HG03469 (cell line): Measurements from ENCODE around the gene SDHB.
A peak's percentile ranks its signal among the peaks of the same experiment; 100 is the strongest.

Experiments used
- ATAC-seq: cut with Tn5 transposase; IDR thresholded peaks from one replicate; pipeline ENCODE4 v1.9.1; 2021; ENCODE audit warnings: mild to moderate bottlenecking, moderate library complexity, moderate number of reproducible peaks; ENCODE audit not compliant: unreplicated experiment

SDHB gene

DNA sequence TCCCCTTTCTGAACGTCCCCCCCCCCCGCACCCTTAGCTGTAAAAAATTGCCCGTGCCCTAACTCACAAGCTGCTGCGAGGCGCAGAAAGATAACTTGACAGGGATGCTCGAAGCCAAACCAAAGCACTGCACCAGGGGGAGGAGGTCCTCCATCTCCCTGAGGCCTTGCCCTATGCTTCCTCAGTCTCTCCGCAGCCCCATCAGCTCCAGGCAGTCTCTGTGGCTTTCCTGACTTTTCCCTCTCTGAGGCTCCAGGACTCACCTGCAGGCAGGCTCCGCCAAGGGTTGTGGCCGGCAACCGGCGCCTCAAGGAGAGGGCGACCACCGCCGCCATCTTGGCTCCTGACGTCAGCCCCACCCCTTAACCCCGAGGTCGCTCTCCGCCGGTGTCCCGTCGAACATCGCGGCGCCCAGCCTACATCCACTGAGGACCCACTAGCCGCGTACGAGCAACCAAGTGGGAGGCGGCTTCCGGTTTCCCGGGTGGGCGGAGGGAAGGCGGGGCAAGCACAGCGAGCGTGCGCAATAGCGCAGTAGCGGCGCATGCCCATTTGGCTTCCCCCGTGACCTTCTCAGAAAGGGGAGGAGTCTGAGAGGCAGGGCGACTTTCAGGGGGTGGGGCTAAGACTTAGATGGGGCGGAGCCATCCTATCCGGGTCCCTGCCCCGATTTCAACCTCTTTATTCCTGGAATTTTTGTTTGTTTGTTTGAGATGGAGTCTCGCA, at the start of gene SDHB:
Gene SDHB, minus strand, starts transcription at position 348 of the 726 bp plus-strand sequence. Its CDS starts 13 bp downstream, at position 335.
- ATAC-seq = peak; percentile 81

DNA sequence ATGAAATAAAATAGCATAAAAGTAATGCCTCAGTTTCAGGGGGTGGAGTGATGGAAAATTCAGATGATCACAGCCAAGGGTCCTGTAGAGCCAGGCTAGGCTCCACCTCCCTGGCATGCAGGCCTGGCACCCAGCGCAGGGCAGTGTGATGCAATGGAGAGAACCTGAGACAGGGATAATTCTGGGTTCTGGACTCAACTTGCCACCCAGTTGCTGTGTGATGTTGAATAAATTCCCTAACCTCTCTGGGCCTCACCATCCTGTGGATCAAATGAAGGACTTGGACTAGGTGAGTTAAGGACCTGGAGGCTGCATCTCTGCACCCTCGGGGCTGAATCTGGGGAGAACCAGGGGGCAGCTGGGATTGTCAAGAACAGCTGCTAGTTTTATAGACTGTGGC, 48.4 kb upstream of the SDHB start:
- ATAC-seq = no peak

GRCh38 chr1:17101261-17101660, 47.4 kb upstream of the SDHB start:
- ATAC-seq = no peak

GRCh38 chr1:17099616-17100340, 45.9 kb upstream of the SDHB start:
- no peak for ATAC-seq

DNA sequence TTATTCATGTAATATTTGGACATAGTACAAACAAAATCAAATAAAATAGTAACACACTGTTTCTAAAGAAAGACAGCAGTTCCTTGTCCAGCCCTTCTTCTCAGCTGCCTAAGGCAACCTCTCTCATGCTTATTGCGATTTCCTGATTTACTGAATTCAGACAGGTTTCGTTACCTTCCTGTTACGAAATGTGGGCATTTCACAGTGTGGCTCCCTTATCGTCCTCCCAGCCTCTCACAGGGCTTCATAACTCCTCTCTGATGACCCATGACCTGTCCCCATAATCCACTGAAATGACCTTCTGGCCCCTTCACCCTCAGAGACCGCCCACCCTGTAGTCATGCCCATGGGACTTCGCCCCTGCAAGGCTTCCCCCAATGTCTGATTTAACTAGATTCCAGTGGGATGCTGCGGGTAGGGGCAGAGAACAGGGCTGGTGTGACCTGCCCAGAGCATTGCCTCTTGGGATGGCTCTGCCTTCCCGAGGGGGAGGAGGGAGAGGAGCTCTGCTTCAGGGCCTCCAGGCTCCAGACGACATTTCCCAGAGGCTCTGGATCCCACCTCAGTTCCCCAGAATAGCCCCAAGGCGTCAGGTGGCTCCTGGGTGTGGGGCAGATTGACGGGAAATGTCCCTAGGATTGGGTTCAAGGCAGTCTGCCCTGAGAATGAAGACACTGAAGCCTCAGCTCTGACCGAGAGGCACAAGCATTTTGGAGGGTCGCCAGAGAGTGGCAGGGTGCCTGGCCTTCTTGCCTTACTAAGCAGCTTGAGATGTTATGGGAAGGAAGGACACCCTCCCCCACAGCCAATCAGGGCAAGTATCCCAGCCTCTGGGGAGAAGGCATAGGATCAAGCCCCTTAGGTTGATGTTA, 44.9 kb upstream of the SDHB start:
- ATAC-seq = no peak

DNA sequence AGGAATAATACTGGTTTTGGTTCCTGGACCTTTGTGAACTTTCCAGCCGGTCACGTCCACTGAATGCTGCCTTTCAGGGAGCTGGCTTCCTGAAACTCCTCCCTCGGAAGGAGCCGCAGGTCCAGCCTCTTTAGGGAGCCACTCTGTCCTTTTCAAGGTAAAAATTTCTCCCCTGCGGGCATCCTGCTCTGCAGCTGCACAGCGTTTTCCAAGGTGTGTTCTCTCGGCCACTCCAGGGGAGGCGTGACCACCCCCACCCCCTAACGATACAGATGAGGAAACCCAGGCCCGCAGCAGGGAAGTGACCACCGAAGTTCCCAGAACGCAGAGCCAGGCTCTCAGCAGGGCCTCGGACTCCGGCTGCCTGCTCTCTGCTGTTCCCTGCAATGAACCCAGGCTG, 44.0 kb upstream of the SDHB start:
- ATAC-seq = no peak

- no peak for ATAC-seq
These were observed 43.3 kb upstream of the SDHB start for GRCh38 chr1:17097147-17097546.

- no peak for ATAC-seq
These were observed 42.8 kb upstream of the SDHB start for GRCh38 chr1:17096584-17096983.

GRCh38 chr1:17095141-17095540, 41.3 kb upstream of the SDHB start:
- ATAC-seq = no peak

GRCh38 chr1:17094664-17095063, 40.8 kb upstream of the SDHB start:
- no peak for ATAC-seq

- ATAC-seq = no peak
These were observed 40.1 kb upstream of the SDHB start for GRCh38 chr1:17093822-17094393.

DNA sequence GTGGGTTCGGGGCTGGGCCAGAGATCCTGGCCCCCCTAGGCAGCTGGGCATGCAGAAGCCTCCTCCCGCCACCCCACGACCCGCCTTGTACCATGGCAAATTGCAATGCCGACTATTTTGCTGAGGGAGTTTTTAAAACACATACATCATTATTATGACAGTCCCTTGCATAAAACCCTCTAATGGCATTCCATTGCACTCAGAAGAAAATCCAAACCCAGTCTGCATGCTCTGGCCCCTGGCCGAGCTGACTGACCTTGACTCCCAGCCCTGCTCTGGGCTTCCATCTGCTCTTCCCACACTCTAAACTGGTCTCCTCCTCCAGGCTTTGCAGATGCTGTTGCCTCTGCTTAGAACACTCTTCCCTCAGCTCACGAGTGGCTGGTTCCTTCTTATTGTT, 37.4 kb upstream of the SDHB start:
- ATAC-seq = no peak

DNA sequence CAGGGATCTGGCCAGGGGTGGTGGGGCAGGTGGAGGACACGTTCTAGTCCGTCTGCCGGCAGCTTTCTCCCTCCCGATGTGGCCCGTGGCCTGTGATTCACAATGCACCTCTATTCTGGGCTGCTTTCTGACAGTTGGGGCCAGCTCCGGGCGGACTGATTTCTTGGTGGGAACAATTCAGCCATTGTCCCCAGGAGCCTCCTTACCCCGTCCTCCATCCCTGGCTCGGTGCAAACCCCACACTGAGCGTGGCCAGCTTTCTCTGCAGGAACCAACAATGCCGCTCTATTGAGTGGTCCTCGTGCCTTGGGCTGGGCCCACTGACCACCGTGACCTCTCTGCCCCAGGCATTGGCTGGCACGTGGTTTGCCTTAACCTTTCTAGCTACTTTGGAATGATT, 35.7 kb upstream of the SDHB start:
- ATAC-seq = no peak

DNA sequence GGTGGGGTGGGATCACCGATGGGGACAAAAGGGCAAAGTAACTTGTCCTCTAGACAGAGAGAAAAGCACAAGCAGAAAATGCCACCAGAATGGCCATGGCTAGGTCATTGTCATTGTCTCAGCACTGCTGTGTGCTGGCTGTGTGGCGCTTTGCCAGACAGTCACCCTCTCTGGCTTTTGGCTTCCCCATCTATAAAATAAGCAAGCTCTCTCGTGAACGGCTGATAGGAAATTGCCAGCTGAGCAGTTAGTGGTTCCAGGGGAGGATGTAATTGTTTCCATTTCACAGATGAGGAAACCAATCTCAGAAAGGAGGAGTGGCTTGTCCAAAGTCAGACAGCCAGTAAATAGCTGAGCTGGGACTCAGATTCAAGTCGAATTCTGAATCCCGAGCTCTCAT, 32.9 kb upstream of the SDHB start:
- no peak for ATAC-seq

GRCh38 chr1:17084787-17085186, 31.0 kb upstream of the SDHB start:
- ATAC-seq = no peak

DNA sequence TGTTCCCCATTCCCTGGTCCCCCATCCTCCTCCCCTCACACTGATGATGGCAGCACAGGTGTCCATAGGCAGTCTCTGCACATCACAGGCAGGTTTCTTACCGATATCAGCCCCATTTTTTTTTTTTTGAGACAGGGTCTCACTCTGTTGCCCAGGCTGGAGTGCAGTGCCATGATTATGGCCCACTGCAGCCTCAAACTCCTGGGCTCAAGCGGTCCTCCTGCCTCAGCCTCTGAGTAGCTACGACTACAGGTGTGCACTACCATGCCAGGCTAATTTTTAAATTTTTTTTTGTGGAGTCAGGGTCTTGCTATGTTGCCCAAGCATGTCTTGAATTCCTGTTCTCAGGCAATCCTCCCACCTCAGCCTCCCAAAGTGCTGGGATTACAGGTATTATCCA, 28.9 kb upstream of the SDHB start:
- ATAC-seq = no peak

DNA sequence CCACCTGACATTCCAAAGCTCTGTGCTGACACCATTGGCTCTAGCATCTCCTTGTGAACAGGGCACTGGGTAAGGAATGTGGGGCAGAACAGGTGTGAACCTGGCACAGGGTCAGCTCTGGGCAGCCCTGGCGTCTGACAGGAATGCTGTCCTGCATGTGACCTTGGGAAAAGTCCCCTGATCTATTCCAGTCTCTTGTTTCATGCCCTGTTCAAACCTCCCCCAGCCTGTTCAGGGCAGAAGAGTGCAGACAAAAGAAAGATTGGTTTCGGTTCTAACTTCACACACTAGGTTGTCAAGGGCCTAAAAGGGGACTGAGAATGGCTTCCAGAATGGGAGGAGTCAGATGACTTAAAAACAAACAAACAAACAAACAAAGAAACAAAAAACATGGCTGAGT, 27.6 kb upstream of the SDHB start:
- no peak for ATAC-seq

GRCh38 chr1:17080880-17081279, 27.0 kb upstream of the SDHB start:
- no peak for ATAC-seq

GRCh38 chr1:17080085-17080759, 26.4 kb upstream of the SDHB start:
- no peak for ATAC-seq

GRCh38 chr1:17078991-17079868, 25.4 kb upstream of the SDHB start:
- no peak for ATAC-seq
